HEK293T (cell line): ENCODE measurements around the gene CNPY1.

Experiments used
- CTCF ChIA-PET: fragments of 350-600 bp; formaldehyde crosslinking; extraction: SDS; loops from one replicate; lab custom pipeline; 2021; ENCODE audit warnings: antibody characterized with exemption, inconsistent platforms; lab: Yijun Ruan, JAX
- POLR2A ChIA-PET: fragments of 350-600 bp; formaldehyde crosslinking; extraction: SDS; loops from one replicate; lab custom pipeline; 2020; ENCODE audit warnings: antibody characterized with exemption, inconsistent platforms; lab: Yijun Ruan, JAX
- DNase-seq: peaks from one replicate; pipeline ENCODE4 v3.0.0; 2012; ENCODE audit warnings: mixed read lengths; ENCODE audit errors: extremely low spot score
- ARNT ChIP-seq: fragments of 450-650 bp; IDR thresholded peaks from 2 replicates; pipeline ENCODE4 v1.6.1; 2017; ENCODE audit warnings: mild to moderate bottlenecking
- BHLHE40 ChIP-seq: fragments of 450-650 bp; IDR thresholded peaks from 2 replicates; pipeline ENCODE4 v1.6.1; 2016; ENCODE audit warnings: mild to moderate bottlenecking, moderate library complexity, borderline replicate concordance
- CTBP1 ChIP-seq: fragments of 450-650 bp; IDR thresholded peaks from 2 replicates; pipeline ENCODE4 v1.6.1; 2016; ENCODE audit warnings: borderline replicate concordance
- ELF4 ChIP-seq: fragments of 450-650 bp; IDR thresholded peaks from 2 replicates; pipeline ENCODE4 v1.6.1; 2017; ENCODE audit warnings: antibody characterized with exemption
- FOXA1 ChIP-seq: fragments of 450-650 bp; IDR thresholded peaks from 2 replicates; pipeline ENCODE4 v1.6.1; 2016; ENCODE audit warnings: mild to moderate bottlenecking
- FOXK2 ChIP-seq: fragments of 450-650 bp; IDR thresholded peaks from 2 replicates; pipeline ENCODE4 v1.6.1; 2016; ENCODE audit warnings: mild to moderate bottlenecking
- FOXM1 ChIP-seq: fragments of 450-650 bp; IDR thresholded peaks from 2 replicates; pipeline ENCODE4 v1.6.1; 2017; ENCODE audit warnings: mild to moderate bottlenecking, borderline replicate concordance
- HDGF ChIP-seq: fragments of 450-650 bp; IDR thresholded peaks from 2 replicates; pipeline ENCODE4 v1.6.1; 2017; ENCODE audit warnings: antibody characterized with exemption, borderline replicate concordance
- L3MBTL2 ChIP-seq: fragments of 450-650 bp; conservative IDR thresholded peaks from 2 replicates; pipeline ENCODE4 v1.6.1; 2016; ENCODE audit warnings: mild to moderate bottlenecking
- LEF1 ChIP-seq: fragments of 450-650 bp; IDR thresholded peaks from 2 replicates; pipeline ENCODE4 v1.6.1; 2017; ENCODE audit warnings: mild to moderate bottlenecking, borderline replicate concordance
- NFRKB ChIP-seq: fragments of 450-650 bp; IDR thresholded peaks from 2 replicates; pipeline ENCODE4 v1.6.1; 2016; ENCODE audit warnings: mild to moderate bottlenecking, moderate library complexity
- PKNOX1 ChIP-seq: fragments of 450-650 bp; IDR thresholded peaks from 2 replicates; pipeline ENCODE4 v1.6.1; 2016
- SP1 ChIP-seq: fragments of 450-650 bp; IDR thresholded peaks from 2 replicates; pipeline ENCODE4 v1.6.1; 2017
- SUZ12 ChIP-seq: fragments of 450-650 bp; IDR thresholded peaks from 2 replicates; pipeline ENCODE4 v1.6.1; 2016; ENCODE audit warnings: mild to moderate bottlenecking
- TARDBP ChIP-seq: fragments of 450-650 bp; IDR thresholded peaks from 2 replicates; pipeline ENCODE4 v1.6.1; 2016
- ZNF384 ChIP-seq: fragments of 450-650 bp; IDR thresholded peaks from 2 replicates; pipeline ENCODE4 v1.6.1; 2016

The CNPY1 gene

GRCh38 chr7:155483245-155483644 is 63.1 kb downstream of the CNPY1 start:
- POLR2A ChIA-PET = no interaction called here
- CTCF ChIA-PET = interaction anchor here (0.9 kb wide), 1 partner anchor 12 kb away, joined by 3 read pairs; no protein-coding TSS in a partner anchor
- TF ChIP-seq ELF4 (no peak), L3MBTL2 (no peak), FOXM1 (no peak), SP1 (no peak), FOXK2 (no peak), PKNOX1 (no peak), NFRKB (no peak)
- no peak for DNase-seq

- CTCF ChIA-PET = interaction anchor here (0.9 kb wide), 1 partner anchor 11 kb away, joined by 3 read pairs; no protein-coding TSS in a partner anchor
- DNase-seq = no peak
Observed at GRCh38 chr7:155482511-155483183, 63.7 kb downstream of the CNPY1 start.

GRCh38 chr7:155481764-155482163 is 64.6 kb downstream of the CNPY1 start:
- ChIA-PET CTCF (no interaction called here), POLR2A (no interaction called here)
- no peak for DNase-seq
- no peak for TF ChIP-seq SP1
- TF ChIP-seq CTBP1 = no peak
- TF ChIP-seq L3MBTL2 = no peak
- TF ChIP-seq ELF4 = no peak
- no peak for TF ChIP-seq ARNT
- no peak for TF ChIP-seq TARDBP
- no peak for TF ChIP-seq SUZ12
- no peak for TF ChIP-seq BHLHE40
- TF ChIP-seq PKNOX1 = no peak
- TF ChIP-seq FOXM1 = no peak

More at GRCh38 chr7:155482511-155483183, 63.7 kb downstream of the CNPY1 start:
- POLR2A ChIA-PET = no interaction called here
- no peak for TF ChIP-seq SP1
- no peak for TF ChIP-seq LEF1
- TF ChIP-seq TARDBP = no peak
- no peak for TF ChIP-seq ELF4
- TF ChIP-seq PKNOX1 = no peak
- TF ChIP-seq FOXA1 = no peak
- TF ChIP-seq FOXK2 = no peak
- TF ChIP-seq FOXM1 = no peak
- no peak for TF ChIP-seq CTBP1
- no peak for TF ChIP-seq ARNT
- TF ChIP-seq SUZ12 = no peak
- no peak for TF ChIP-seq HDGF
- TF ChIP-seq BHLHE40 = no peak
- no peak for TF ChIP-seq NFRKB
- no peak for TF ChIP-seq L3MBTL2
- no peak for TF ChIP-seq ZNF384

GRCh38 chr7:155477476-155477875 is 68.9 kb downstream of the CNPY1 start:
- ChIA-PET POLR2A (no interaction called here), CTCF (no interaction called here)
- TF ChIP-seq FOXA1 (no peak), NFRKB (no peak), HDGF (no peak), FOXK2 (no peak), L3MBTL2 (no peak), CTBP1 (no peak), PKNOX1 (no peak), ELF4 (no peak)
- DNase-seq = no peak

- TF ChIP-seq ZNF384 (no peak), TARDBP (no peak), SUZ12 (no peak)
- ChIA-PET CTCF (interaction anchor here (0.7 to 1.6 kb wide), 5 partner anchors 11 to 318 kb away, joined by 3 to 4 read pairs (median 3); no protein-coding TSS in a partner anchor), POLR2A (interaction anchor here (1.3 to 1.4 kb wide), 2 partner anchors 13 to 17 kb away, joined by 3 to 4 read pairs; no protein-coding TSS in a partner anchor)
- no peak for DNase-seq
Observed at GRCh38 chr7:155471718-155472117, 74.6 kb downstream of the CNPY1 start.
